Activated T-cell treated with anti-CD3 and anti-CD28 coated beads for 1 hour (primary cell): ENCODE measurements around the gene MRPS12.

Experiments
- DNase-seq: peaks from one replicate; pipeline ENCODE4 v3.0.0-alpha.2; 2020; ENCODE audit warnings: low read depth

The MRPS12 gene

DNA sequence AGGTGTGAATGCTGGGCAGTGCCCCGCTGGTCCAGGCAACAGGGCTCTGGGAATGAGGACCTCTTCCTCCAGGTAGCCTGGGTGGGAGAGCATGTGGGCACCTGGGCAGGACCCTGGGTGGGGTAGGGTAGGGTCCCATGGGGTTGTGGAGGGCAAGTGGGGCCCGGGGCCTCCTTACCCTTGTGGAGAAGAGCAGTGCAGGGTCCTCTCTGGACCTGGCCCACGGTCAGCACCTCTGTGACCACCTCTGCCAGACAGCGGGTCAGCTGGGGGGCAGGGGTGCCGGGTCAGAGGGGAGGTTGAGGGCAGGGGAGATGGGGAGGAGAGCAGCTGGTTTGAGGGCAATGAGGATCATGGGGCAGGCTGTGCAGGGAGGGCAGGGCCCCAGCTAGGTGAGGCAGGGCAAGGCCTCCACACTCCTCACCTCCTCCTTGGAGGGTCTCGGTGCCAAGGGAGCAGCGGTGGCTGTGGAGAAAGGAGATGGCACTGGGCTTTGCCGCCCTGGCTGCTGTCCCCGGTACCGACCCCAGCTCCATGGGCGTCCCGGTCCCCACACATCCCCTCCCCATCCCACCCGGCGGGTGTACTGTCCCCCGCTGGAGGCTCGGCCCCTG lies 19.2 kb upstream of the MRPS12 start:
- no peak for DNase-seq

- no peak for DNase-seq
Measured at GRCh38 chr19:38912600-38913514, 17.9 kb upstream of the MRPS12 start.

GRCh38 chr19:38913958-38914357 lies 16.8 kb upstream of the MRPS12 start:
- DNase-seq = no peak

DNA sequence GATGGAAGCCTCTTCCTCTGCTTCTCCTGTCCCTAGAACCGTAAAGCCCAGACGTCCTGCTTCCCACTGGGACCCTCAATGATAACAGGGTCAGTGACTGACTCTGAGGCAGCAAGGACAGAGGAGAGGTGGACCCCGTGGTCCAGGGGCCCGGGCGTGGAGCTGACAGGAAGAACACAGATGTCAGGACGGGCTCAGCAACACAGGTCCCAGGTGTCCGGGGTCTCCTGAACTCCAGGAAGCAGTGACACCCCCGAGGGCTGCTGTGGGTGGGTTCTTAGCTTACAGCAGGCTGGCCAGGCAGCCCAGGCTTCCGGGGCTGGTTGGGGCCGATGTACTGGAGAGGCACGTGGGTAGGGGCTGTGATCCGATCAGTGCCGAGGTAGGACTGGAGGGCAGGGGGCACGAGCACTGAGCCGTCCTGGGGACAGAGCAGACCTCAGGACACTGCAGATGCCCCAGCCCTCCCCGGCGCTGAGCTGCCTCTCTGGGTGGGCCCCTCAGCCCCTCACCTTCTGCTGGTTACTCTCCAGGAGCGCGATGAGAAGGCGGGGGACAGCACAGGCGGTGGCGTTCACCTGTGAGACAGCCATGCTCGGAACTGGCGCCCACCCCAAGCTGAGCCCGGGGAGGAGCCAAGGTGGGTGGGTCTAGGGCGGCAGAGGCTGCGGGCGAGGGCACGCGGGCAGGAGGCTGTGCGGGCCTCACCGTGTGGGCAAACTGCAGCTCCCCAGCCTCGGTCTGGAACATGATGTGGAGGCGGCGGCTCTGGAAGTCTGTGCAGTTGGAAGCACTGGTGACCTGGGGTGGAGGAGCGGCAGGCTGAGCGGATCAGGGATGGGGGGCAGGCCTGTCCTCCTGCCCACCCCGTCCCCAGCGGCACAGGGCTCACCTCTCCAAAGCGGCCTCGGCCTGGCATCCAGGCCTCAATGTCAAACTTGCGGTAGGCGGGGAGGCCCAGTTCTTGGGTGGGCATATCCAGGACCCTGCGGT lies 15.1 kb upstream of the MRPS12 start:
- DNase-seq = no peak

DNA sequence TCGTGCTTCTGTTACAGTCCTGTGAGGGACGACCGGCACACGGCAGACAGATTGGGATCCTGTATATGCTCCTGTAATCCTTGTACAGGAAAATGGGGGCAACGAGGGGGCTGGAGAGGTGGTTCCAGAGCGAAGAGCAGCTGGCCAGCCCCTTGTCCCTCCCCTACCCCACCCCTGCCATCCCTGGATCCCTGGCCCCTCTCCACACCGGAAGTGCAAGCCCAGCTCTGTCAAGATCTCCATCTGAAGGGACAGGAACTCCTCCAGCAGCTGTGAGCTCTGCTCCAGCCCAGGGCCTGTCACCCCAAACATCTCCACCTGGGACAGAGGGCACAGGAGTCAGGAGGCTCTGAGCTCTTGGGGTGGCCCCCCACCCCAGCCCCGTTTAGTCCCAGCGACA lies 13.2 kb upstream of the MRPS12 start:
- no peak for DNase-seq

DNA sequence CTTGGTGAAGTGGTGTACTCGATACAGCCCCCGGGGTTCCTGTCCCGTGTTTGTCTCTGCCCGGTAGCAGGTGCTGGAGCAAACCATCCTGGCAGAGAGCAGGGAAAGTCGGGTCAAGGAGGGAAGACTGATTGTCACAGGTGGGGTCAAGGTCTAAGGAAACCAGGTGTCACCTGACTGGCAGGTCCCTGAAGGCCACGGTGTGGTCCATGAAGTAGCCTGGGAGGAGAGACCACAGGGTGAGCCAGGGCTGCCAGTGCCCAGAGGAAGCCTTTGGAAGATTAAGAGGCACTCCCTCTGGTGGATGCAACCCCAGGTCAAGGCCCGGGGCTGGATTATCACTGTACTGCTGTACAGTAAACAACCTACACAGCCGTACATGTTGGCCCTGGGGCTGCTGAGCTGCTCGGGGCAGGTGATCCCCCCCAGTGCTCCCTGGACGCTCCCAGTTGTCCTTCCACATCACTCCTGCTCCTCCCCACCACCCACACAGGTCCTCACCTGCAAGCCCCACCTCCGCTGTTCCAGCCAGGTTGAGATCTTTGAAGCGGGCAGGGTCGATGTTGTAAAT lies 12.7 kb upstream of the MRPS12 start:
- DNase-seq = no peak

GRCh38 chr19:38918526-38918925 lies 12.2 kb upstream of the MRPS12 start:
- no peak for DNase-seq

- DNase-seq = no peak
Measured at GRCh38 chr19:38919837-38920601, 10.7 kb upstream of the MRPS12 start.

- no peak for DNase-seq
Measured at GRCh38 chr19:38920602-38921419, 9.9 kb upstream of the MRPS12 start.

DNA sequence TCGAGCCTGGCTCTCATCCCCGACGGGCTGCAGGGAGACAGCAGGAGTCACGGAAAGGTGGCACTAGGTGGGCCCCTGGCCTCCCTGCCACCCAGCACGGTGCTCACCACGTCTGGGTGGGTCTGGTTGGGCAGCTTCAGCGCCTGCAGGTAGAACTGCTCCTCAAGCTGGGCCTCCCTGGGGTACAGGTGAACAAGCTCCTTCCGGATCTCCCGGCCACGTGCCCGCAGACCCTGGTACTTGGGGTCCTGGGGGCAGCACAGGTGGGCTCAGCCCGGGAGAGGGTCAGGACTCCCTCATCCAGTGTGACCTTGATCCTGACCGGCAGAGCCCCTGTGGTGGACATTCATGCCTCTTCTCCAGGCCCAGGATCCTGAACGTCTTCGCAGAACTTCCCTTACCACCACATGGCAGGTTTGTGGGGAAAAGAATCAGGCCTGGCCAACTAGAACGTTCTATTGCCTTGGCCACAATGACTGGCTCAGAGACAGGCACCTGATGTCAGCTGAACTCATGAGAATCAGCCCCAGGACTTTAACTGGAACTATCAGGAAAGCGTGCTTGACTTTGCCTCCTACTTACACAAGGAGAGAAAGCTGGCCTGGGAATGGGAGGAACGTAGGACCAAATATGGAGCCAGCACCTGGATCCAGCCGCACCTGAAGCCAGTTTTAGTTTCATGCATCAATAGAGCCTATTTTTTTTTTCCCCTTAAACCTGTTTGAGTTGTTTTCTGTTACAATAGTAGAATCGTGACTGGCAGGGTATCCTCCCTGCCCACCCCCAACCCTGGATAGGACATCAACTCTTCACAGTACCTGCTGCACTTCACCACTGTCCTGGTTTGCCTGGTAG lies 9.1 kb upstream of the MRPS12 start:
- DNase-seq = no peak

DNA sequence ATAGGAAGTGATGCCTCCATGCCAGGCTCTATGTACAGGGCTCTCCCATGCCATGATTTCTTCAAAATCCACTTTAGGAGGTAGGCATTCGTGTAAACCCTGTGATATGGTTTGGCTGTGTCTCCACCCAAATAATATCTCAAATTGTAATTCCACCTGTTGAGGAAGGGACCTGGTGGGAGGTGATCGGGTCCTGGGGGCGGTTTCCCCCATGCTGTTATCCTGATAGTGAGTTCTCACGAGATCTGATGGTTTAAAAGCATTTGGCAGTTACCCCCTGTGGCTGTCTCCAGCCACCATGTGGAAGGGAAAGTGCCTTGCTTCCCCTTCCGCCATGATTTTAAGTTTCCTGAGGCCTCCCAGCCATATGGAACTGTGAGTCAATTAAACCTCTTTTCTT lies 8.3 kb upstream of the MRPS12 start:
- no peak for DNase-seq

DNA sequence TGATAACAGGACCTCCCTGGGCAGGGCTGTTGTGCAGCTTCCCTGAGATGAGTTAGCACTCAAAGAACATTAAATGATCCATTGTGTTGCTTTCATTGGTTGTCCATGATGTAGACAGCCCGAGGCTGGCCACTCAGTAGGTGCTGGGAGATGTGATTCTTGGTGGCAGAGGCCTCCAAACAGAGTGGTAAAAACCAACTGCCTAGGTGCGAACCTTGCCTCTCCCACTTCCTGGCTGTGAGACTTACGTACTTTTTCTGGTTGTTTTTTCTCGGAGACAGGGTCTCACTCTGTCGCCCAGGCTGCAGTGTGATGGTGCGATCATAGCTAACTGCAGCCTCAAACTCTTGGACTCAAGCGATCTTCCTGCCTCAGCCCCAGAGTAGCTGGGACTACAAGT lies 6.4 kb upstream of the MRPS12 start:
- no peak for DNase-seq

- DNase-seq = no peak
Measured at GRCh38 chr19:38928391-38929001, 2.2 kb upstream of the MRPS12 start.

- DNase-seq = peak; percentile 89
Measured at GRCh38 chr19:38929929-38930775, 592 bp upstream of the MRPS12 start, which contains the start of gene SARS2. TSS of gene SARS2 (minus strand) at chr19:38930763. CDS start at chr19:38930736, 27 bp downstream.

- DNase-seq = no peak
Measured at GRCh38 chr19:38931521-38931793, 713 bp downstream of the MRPS12 start.

- no peak for DNase-seq
Measured at GRCh38 chr19:38932425-38933179, 1.9 kb downstream of the MRPS12 start.

DNA sequence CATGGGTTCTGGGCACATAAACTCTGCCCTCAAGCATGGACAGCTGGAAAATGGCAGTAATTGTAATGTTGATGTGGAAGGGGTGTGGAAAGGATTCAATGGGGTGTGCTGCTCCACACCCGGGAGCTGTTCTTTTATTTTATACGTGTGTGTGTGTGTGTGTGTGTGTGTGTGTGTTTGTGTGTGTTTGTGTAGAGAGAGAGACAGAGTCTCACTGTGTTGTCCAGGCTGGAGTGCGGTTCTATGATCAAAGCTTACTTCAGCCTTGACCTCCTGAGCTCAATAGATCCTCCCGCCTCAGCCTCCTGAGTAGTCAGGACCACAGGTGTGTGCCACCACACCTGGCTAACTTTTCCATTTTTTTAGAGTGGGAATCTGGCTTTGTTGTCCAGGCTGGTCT lies 2.8 kb downstream of the MRPS12 start:
- DNase-seq = no peak
